IPS-20b (cell line): Measurements from ENCODE around the gene IKZF1.

Experiments used
- H3K27ac ChIP-seq: one replicate; pipeline ENCODE4 v1.5.1; 2013; ENCODE audit warnings: low read length
- H3K27me3 ChIP-seq: 2 replicates; pipeline ENCODE4 v1.6.1; 2013; ENCODE audit warnings: mild to moderate bottlenecking, low read length, inconsistent platforms; ENCODE audit not compliant: insufficient read depth
- H3K36me3 ChIP-seq: 2 replicates; pipeline ENCODE4 v1.6.1; 2013; ENCODE audit warnings: low read depth, mild to moderate bottlenecking, inconsistent platforms, low read length, moderate library complexity; ENCODE audit not compliant: insufficient read depth
- H3K4me1 ChIP-seq: 2 replicates; pipeline ENCODE4 v1.6.1; 2013; ENCODE audit warnings: mild to moderate bottlenecking, control low read depth, inconsistent platforms, low read length, moderate library complexity; ENCODE audit not compliant: insufficient read depth
- H3K4me3 ChIP-seq: 2 replicates; pipeline ENCODE4 v1.5.1; 2013; ENCODE audit warnings: mild to moderate bottlenecking, low read length, inconsistent platforms
- H3K9ac ChIP-seq: 2 replicates; pipeline ENCODE4 v1.6.1; 2013; ENCODE audit warnings: low read depth, mild to moderate bottlenecking, inconsistent platforms, low read length, moderate library complexity
- H3K9me3 ChIP-seq: 2 replicates; pipeline ENCODE4 v1.6.1; 2013; ENCODE audit warnings: mild to moderate bottlenecking, low read depth, low read length, inconsistent platforms; ENCODE audit not compliant: insufficient read depth

IKZF1 gene

GRCh38 chr7:50342616-50343114 lies 38.1 kb downstream of the IKZF1 start:
- Histone ChIP-seq H3K36me3 (no peaks in the 10 kb centered on the region), H3K4me1 (peaks cover 5% of the 10 kb centered on the region; the same call in 1 of the 2 replicates), H3K27ac (no peak overlapping the region), H3K9ac (peak overlapping the region; percentile 24; the same call in 1 of the 2 replicates), H3K4me3 (peak overlapping the region; percentile 26; the same call in 1 of the 2 replicates), H3K27me3 (no peaks in the 10 kb centered on the region), H3K9me3 (no peaks in the 10 kb centered on the region)

DNA sequence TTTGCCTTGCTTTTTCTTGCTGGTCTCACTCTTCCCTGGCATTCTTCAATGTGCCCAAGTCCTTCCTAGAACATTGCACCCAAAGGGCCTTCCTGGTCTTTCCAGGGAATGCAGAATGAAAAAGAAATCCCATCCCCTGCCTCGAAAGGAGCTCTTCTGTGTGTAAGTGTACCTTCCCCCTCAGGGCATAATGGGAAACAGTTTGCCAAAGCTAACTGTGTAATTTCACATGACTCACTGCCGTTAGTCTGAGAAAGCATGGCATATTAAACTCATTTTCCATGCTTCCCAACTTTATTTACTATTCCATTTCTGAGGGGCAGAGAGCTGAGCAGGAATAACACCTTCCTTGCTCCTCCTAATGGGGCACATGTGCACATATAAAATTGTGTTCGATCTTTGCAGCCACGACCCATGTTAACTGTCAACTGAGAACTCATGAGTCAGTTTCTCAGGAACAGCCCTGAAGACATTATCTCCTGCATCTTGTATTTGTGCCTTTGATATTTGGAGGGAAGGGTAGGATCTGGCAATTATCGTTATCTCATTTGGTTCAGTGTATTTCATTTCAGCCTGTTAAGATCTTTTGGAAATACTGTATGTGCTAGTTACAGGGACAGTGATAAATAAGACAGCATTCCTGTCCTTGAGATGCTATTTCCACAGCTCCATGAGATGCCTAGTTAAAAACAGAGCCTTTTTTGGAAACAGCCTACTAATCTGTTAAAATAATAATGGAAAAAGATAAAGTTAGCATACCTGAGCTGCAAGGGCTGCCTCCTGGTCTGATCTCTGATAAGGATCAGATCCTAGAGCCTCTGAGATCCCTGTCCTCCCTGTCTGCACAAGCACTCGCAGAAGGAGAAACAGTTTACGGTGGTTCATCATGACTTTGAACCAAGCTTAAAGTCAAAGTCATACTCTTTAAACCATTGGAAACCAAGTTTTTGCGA lies 42.3 kb downstream of the IKZF1 start:
- H3K9ac ChIP-seq, result no peak overlapping the region
- H3K27ac ChIP-seq, result no peak overlapping the region
- no peak overlapping the region for H3K4me3 ChIP-seq
- no peaks in the 10 kb centered on the region for H3K9me3 ChIP-seq
- H3K27me3 ChIP-seq, result no peaks in the 10 kb centered on the region
- no peaks in the 10 kb centered on the region for H3K4me1 ChIP-seq
- no peaks in the 10 kb centered on the region for H3K36me3 ChIP-seq

- Histone ChIP-seq H3K9me3 (no peaks in the 10 kb centered on the region), H3K36me3 (no peaks in the 10 kb centered on the region), H3K9ac (no peak overlapping the region), H3K4me3 (no peak overlapping the region), H3K27me3 (no peaks in the 10 kb centered on the region), H3K4me1 (no peaks in the 10 kb centered on the region), H3K27ac (no peak overlapping the region)
These were observed 43.2 kb downstream of the IKZF1 start for GRCh38 chr7:50347693-50348092.

GRCh38 chr7:50348469-50349162 lies 44.1 kb downstream of the IKZF1 start:
- Histone ChIP-seq H3K9ac (no peak overlapping the region), H3K9me3 (no peaks in the 10 kb centered on the region), H3K27me3 (no peaks in the 10 kb centered on the region), H3K4me3 (no peak overlapping the region), H3K4me1 (no peaks in the 10 kb centered on the region), H3K36me3 (no peaks in the 10 kb centered on the region), H3K27ac (no peak overlapping the region)

DNA sequence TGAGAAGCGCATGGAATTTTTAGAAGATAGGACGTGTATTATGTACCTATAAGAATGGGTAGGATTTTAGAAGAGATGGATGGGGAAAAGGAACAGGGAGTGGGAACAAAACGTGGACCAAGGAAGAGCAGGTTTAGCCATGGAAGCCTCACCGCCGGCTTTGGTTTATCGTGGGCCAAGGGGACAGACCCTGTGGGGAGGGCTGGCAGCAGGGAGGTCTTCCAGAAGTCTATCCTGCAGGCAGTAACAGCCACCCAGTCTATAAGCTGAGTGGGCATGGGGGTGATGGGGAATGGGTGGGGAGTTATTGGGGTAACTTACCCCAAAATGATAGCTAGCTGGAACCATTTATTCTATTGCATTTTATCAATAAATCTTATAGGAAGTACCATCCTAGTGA lies 44.9 kb downstream of the IKZF1 start:
- Histone ChIP-seq H3K27ac (no peak overlapping the region), H3K4me1 (no peaks in the 10 kb centered on the region), H3K36me3 (no peaks in the 10 kb centered on the region), H3K9me3 (no peaks in the 10 kb centered on the region), H3K4me3 (no peak overlapping the region), H3K27me3 (no peaks in the 10 kb centered on the region), H3K9ac (no peak overlapping the region)

GRCh38 chr7:50349963-50350944 lies 45.7 kb downstream of the IKZF1 start:
- H3K36me3 ChIP-seq, result no peaks in the 10 kb centered on the region
- H3K27ac ChIP-seq, result no peak overlapping the region
- no peak overlapping the region for H3K9ac ChIP-seq
- no peaks in the 10 kb centered on the region for H3K27me3 ChIP-seq
- H3K4me3 ChIP-seq, result no peak overlapping the region
- H3K9me3 ChIP-seq, result no peaks in the 10 kb centered on the region
- H3K4me1 ChIP-seq, result no peaks in the 10 kb centered on the region

DNA sequence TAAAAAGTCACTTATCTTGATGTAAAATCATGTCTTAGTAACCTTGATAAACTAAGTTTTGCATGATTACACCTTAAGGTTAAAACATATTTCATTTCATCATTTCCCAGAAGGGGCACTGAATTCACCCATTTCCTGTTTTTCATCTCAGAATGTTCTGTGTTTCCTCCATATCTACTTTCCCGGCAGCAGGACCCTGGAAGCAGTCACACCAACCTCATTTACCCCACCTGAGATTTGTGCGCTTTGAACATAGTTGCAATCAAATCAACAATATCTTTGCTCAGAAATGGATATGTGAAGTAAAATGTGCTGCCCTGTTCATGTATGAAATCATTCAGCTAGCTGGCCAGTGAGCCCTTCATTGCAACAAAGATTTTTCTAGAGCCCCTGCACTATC lies 46.8 kb downstream of the IKZF1 start:
- H3K36me3 ChIP-seq, result no peaks in the 10 kb centered on the region
- no peaks in the 10 kb centered on the region for H3K9me3 ChIP-seq
- no peak overlapping the region for H3K4me3 ChIP-seq
- H3K27ac ChIP-seq, result no peak overlapping the region
- no peak overlapping the region for H3K9ac ChIP-seq
- H3K4me1 ChIP-seq, result no peaks in the 10 kb centered on the region
- no peaks in the 10 kb centered on the region for H3K27me3 ChIP-seq

DNA sequence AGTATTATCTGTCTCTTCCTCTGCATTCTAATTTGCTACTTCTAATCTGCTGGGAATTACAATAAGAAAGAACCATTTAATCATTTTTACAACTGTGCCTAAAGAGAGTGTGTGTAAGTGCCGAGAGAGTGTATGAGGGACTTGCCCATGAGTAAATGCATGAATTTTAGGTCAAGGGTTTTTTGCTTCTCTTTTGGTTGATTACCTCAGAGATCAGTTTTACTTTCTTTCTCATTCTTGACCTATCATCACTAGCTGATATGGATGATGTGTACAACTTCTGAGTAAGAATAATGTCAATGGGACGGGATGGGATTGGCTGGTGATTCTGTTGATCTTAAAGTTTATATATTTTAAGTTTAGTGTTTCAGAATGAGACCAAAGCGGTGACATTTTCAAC lies 47.8 kb downstream of the IKZF1 start:
- no peaks in the 10 kb centered on the region for H3K27me3 ChIP-seq
- H3K27ac ChIP-seq, result no peak overlapping the region
- no peaks in the 10 kb centered on the region for H3K4me1 ChIP-seq
- H3K4me3 ChIP-seq, result no peak overlapping the region
- no peaks in the 10 kb centered on the region for H3K36me3 ChIP-seq
- no peaks in the 10 kb centered on the region for H3K9me3 ChIP-seq
- no peak overlapping the region for H3K9ac ChIP-seq

GRCh38 chr7:50352751-50353150 lies 48.2 kb downstream of the IKZF1 start:
- Histone ChIP-seq H3K9me3 (no peaks in the 10 kb centered on the region), H3K4me3 (no peak overlapping the region), H3K36me3 (no peaks in the 10 kb centered on the region), H3K4me1 (no peaks in the 10 kb centered on the region), H3K27ac (no peak overlapping the region), H3K27me3 (no peaks in the 10 kb centered on the region), H3K9ac (no peak overlapping the region)

- H3K36me3 ChIP-seq, result no peaks in the 10 kb centered on the region
- no peak overlapping the region for H3K4me3 ChIP-seq
- no peak overlapping the region for H3K9ac ChIP-seq
- H3K9me3 ChIP-seq, result no peaks in the 10 kb centered on the region
- no peaks in the 10 kb centered on the region for H3K4me1 ChIP-seq
- H3K27ac ChIP-seq, result no peak overlapping the region
- no peaks in the 10 kb centered on the region for H3K27me3 ChIP-seq
These were observed 48.7 kb downstream of the IKZF1 start for GRCh38 chr7:50353201-50353600.
